ENCODE results near the gene ACSM3. TPM values are rescaled to one million over a fixed set of nuclear protein-coding genes. Genes with fewer than 3 reads are reported as not detected.
A peak's percentile ranks its signal among the peaks of the same experiment; 100 is the strongest.

The ACSM3 gene
- total and polyA plus RNA-seq, 9 of the 15 experiments (the other 6 are each of a cell fraction or from before 2014, with no cell fraction given) = 112 to 420 (median 182) TPM

DNA sequence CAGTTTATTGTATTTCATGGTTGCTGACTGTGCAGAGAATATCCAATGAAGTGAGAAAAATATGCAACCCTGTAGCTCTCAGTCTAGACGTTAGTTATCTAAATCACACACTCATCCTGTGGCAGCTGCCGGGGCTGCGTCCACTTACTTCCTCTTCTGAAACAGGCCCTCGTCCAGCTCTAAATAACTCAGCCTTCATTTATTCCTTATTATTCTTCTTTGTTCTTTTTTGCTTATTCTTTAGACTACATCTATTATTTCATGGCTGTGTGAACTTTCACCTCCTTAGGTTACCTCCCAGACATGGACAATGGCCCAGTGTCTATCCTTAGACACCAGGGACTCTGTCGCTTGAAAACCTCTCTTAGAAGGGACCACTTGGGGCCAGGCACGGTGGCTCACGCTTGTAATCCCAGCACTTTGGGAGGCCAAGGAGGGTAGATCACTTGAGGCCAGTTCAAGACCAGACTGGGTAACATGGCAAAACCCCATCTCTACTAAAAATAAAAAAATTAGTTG is 18.8 kb upstream of the ACSM3 start (continued):
- TF ChIP-seq MYC (IDR thresholded peaks at IDR 0.05; ENCODE audit: low read depth, low read length) = 0 out of 2 replicates have a peak, but pooled peaks have one; percentile 17
- no peak for TF ChIP-seq MYC (CRISPR knock-in tag; IDR thresholded peaks at IDR 0.05; ENCODE audit: borderline replicate concordance, low read depth)
- TF ChIP-seq, protein P1, sequence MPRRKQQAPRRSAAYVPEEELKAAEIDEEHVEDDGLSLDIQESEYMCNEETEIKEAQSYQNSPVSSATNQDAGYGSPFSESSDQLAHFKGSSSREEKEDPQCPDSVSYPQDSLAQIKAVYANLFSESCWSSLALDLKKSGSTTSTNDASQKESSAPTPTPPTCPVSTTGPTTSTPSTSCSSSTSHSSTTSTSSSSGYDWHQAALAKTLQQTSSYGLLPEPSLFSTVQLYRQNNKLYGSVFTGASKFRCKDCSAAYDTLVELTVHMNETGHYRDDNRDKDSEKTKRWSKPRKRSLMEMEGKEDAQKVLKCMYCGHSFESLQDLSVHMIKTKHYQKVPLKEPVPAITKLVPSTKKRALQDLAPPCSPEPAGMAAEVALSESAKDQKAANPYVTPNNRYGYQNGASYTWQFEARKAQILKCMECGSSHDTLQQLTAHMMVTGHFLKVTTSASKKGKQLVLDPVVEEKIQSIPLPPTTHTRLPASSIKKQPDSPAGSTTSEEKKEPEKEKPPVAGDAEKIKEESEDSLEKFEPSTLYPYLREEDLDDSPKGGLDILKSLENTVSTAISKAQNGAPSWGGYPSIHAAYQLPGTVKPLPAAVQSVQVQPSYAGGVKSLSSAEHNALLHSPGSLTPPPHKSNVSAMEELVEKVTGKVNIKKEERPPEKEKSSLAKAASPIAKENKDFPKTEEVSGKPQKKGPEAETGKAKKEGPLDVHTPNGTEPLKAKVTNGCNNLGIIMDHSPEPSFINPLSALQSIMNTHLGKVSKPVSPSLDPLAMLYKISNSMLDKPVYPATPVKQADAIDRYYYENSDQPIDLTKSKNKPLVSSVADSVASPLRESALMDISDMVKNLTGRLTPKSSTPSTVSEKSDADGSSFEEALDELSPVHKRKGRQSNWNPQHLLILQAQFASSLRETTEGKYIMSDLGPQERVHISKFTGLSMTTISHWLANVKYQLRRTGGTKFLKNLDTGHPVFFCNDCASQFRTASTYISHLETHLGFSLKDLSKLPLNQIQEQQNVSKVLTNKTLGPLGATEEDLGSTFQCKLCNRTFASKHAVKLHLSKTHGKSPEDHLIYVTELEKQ (CRISPR knock-in tag; IDR thresholded peaks at IDR 0.05) = no peak; the same call in 1 of the 2 replicates
- TF ChIP-seq EHMT2 (IDR thresholded peaks at IDR 0.05) = no peak
- no peak; the same call in 1 of the 2 replicates for TF ChIP-seq ZNF311 (CRISPR knock-in tag; IDR thresholded peaks at IDR 0.05)
- no peak for TF ChIP-seq ILF3 (IDR thresholded peaks at IDR 0.05; ENCODE audit: borderline replicate concordance)
- peak; percentile 76 for TF ChIP-seq ZNF644 (tag; IDR thresholded peaks at IDR 0.05; ENCODE audit: low read depth)
- TF ChIP-seq, protein P2, sequence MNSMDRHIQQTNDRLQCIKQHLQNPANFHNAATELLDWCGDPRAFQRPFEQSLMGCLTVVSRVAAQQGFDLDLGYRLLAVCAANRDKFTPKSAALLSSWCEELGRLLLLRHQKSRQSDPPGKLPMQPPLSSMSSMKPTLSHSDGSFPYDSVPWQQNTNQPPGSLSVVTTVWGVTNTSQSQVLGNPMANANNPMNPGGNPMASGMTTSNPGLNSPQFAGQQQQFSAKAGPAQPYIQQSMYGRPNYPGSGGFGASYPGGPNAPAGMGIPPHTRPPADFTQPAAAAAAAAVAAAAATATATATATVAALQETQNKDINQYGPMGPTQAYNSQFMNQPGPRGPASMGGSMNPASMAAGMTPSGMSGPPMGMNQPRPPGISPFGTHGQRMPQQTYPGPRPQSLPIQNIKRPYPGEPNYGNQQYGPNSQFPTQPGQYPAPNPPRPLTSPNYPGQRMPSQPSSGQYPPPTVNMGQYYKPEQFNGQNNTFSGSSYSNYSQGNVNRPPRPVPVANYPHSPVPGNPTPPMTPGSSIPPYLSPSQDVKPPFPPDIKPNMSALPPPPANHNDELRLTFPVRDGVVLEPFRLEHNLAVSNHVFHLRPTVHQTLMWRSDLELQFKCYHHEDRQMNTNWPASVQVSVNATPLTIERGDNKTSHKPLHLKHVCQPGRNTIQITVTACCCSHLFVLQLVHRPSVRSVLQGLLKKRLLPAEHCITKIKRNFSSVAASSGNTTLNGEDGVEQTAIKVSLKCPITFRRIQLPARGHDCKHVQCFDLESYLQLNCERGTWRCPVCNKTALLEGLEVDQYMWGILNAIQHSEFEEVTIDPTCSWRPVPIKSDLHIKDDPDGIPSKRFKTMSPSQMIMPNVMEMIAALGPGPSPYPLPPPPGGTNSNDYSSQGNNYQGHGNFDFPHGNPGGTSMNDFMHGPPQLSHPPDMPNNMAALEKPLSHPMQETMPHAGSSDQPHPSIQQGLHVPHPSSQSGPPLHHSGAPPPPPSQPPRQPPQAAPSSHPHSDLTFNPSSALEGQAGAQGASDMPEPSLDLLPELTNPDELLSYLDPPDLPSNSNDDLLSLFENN (IDR thresholded peaks at IDR 0.05; ENCODE audit: low read depth in 2 of 2, low read length in 2 of 2) = peak in 1 of 2 experiments; percentile 64; a peak in 1 of 4 replicates
- TF ChIP-seq SMARCA5 (IDR thresholded peaks at IDR 0.05) = no peak
- no peak for TF ChIP-seq TAF7 (tag; IDR thresholded peaks at IDR 0.05)
- TF ChIP-seq NFIC (IDR thresholded peaks at IDR 0.05) = peak; percentile 69
- no peak for TF ChIP-seq ELF2 (CRISPR knock-in tag; IDR thresholded peaks at IDR 0.05)
- peak; percentile 72; the same call in 1 of the 2 replicates for TF ChIP-seq ZNF79 (CRISPR knock-in tag; IDR thresholded peaks at IDR 0.05; ENCODE audit: low read depth)
- peak; percentile 78; the same call in 1 of the 2 replicates for TF ChIP-seq MAFK (IDR thresholded peaks at IDR 0.05; ENCODE audit: low read length)
- TF ChIP-seq, protein P3, sequence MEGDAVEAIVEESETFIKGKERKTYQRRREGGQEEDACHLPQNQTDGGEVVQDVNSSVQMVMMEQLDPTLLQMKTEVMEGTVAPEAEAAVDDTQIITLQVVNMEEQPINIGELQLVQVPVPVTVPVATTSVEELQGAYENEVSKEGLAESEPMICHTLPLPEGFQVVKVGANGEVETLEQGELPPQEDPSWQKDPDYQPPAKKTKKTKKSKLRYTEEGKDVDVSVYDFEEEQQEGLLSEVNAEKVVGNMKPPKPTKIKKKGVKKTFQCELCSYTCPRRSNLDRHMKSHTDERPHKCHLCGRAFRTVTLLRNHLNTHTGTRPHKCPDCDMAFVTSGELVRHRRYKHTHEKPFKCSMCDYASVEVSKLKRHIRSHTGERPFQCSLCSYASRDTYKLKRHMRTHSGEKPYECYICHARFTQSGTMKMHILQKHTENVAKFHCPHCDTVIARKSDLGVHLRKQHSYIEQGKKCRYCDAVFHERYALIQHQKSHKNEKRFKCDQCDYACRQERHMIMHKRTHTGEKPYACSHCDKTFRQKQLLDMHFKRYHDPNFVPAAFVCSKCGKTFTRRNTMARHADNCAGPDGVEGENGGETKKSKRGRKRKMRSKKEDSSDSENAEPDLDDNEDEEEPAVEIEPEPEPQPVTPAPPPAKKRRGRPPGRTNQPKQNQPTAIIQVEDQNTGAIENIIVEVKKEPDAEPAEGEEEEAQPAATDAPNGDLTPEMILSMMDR (IDR thresholded peaks at IDR 0.05 in 2 of 3, conservative IDR thresholded peaks at IDR 0.05 in 1 of 3; ENCODE audit: insufficient read depth in 2 of 3, low read depth in 1 of 3, low read length in 3 of 3) = no peak
- no peak for TF ChIP-seq PURB (CRISPR knock-in tag; IDR thresholded peaks at IDR 0.05; ENCODE audit: low read depth)
- peak; percentile 63 for TF ChIP-seq CCNT2 (IDR thresholded peaks at IDR 0.05; ENCODE audit: borderline replicate concordance, extremely low read depth, insufficient read length, low read depth, low read length)
- peak; percentile 69 for TF ChIP-seq ZNF589 (CRISPR knock-in tag; IDR thresholded peaks at IDR 0.05; ENCODE audit: low read depth)
- no peak for TF ChIP-seq NR2F6 (CRISPR knock-in tag; IDR thresholded peaks at IDR 0.05)
- TF ChIP-seq PTBP1 (IDR thresholded peaks at IDR 0.05; ENCODE audit: low read depth, low read length) = no peak
- TF ChIP-seq TBL1XR1 (IDR thresholded peaks at IDR 0.05; ENCODE audit: low read length in 2 of 2) = peak in 1 of 2 experiments; percentile 93; a peak in 2 of 4 replicates

Measured in K562 (cell line).